OCI-LY1 (cell line): Measurements from ENCODE around the gene CDK5RAP2.

Experiments
- CTCF ChIP-seq: fragments of 200-600 bp; sonication (generic), shearing (Covaris generic); IDR thresholded peaks from 2 replicates; pipeline ENCODE4 v1.5.1; 2017; ENCODE audit warnings: mild to moderate bottlenecking, antibody characterized with exemption, low read length, moderate library complexity, mixed read lengths
- EZH2 ChIP-seq: fragments of 200-600 bp; sonication (generic), shearing (Covaris generic); IDR thresholded peaks from 2 replicates; pipeline ENCODE4 v1.8.0; 2017; ENCODE audit warnings: borderline replicate concordance, mixed run types, mild to moderate bottlenecking, antibody characterized with exemption, low read length, moderate library complexity, mixed read lengths

- TF ChIP-seq CTCF (no peak), EZH2 (no peak)
These were observed 194.2 kb downstream of the CDK5RAP2 start for GRCh38 chr9:120385606-120386389.
